T-helper 2 cell treated with Interferon-gamma antibody and Interleukin-4, amounts not matched to agents 5 μg/mL and 100 μg/mL, for 36 hours (primary cell): ENCODE data around the gene IGFBPL1.

ENCODE experiments used
- DNase-seq: peaks from one replicate; pipeline ENCODE4 v3.0.0; 2021; ENCODE audit warnings: low spot score
- H3K27ac Mint-ChIP-seq: one replicate; pipeline ENCODE4 v1.8.0; 2021; ENCODE audit warnings: mild to moderate bottlenecking, mixed read lengths
- H3K27me3 Mint-ChIP-seq: one replicate; pipeline ENCODE4 v1.8.0; 2021; ENCODE audit warnings: low read depth, mixed read lengths
- H3K36me3 Mint-ChIP-seq: one replicate; pipeline ENCODE4 v1.8.0; 2021; ENCODE audit warnings: low read depth, mixed read lengths
- H3K4me1 Mint-ChIP-seq: one replicate; pipeline ENCODE4 v1.8.0; 2021; ENCODE audit warnings: low read depth, mixed read lengths
- H3K4me3 Mint-ChIP-seq: one replicate; pipeline ENCODE4 v1.8.0; 2022; ENCODE audit warnings: mild to moderate bottlenecking, moderate library complexity, mixed read lengths
- H3K9me3 Mint-ChIP-seq: one replicate; pipeline ENCODE4 v1.8.0; 2021; ENCODE audit warnings: mixed read lengths

Gene IGFBPL1

DNA sequence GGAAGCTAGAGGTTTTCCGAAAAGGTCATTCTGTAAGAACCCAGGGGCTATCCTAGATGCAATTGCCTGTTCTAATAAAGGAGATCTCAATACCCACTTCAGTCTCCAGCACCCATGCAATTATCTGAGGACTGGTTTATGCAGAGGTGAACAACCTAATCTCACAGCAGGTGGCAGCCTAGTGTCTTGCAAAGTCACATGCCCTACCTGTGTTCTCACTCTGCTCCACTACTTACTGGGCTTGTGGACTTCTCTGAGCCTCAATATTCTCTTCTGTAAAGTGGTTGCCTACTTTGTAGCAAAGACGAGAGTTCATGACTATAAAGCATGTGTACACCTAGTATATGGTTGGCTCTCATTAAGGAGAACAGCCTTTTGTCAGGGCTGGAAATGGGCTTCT is 52.8 kb downstream of the IGFBPL1 start:
- no peak for DNase-seq
- no peaks in the 10 kb centered on the region for H3K4me1 Mint-ChIP-seq

DNA sequence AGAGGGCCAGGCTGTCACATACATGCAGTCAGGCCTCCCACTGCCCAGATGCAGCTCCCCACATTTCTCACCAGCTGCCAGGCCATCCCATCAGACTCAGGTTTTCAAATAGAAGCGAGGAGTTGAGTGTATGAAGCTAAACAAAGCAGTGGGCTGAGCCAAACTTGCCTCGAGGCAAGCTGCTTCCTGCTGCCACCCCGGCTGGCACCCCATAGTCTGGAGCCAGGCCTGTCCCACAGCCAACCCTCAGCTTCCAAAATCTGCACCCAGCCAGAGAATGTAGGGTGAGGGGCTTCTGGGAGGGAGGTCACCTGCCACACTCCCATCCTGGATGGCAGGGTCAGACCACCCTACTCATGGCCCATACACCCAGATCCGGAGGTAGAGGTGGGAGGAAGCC is 54.1 kb downstream of the IGFBPL1 start:
- Mint-ChIP-seq H3K9me3 (no peaks in the 10 kb centered on the region), H3K27me3 (peaks cover 4% of the 10 kb centered on the region), H3K4me3 (no peak overlapping the region), H3K27ac (no peak overlapping the region), H3K36me3 (no peaks in the 10 kb centered on the region), H3K4me1 (no peaks in the 10 kb centered on the region)
- DNase-seq: no peak

More for the DNA sequence above, 52.8 kb downstream of the IGFBPL1 start:
- no peaks in the 10 kb centered on the region for H3K9me3 Mint-ChIP-seq
- H3K27me3 Mint-ChIP-seq: peaks cover 2% of the 10 kb centered on the region
- H3K4me3 Mint-ChIP-seq: no peak overlapping the region
- H3K36me3 Mint-ChIP-seq: no peaks in the 10 kb centered on the region
- H3K27ac Mint-ChIP-seq: no peak overlapping the region

DNA sequence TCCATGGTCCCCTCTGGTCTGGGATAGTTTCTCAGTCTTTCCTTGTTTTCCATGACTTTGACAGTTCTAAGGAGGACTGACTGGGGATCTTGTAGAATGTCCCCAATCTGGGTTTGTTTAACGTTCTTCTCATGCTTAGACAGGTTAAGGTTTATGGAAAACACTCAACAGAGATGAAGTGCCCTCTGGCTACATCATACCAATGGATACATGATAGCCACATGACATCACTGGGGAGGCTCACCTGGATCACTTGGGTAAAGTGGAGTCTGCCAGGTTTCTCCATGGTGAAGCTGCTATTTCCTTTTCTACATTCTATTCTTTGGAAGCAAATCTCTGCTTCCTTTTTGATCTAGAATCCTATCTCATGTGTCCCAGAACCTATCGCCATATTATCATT is 55.5 kb downstream of the IGFBPL1 start:
- H3K27me3 Mint-ChIP-seq: peaks cover 4% of the 10 kb centered on the region
- H3K4me3 Mint-ChIP-seq: no peak overlapping the region
- no peak for DNase-seq
- no peaks in the 10 kb centered on the region for H3K9me3 Mint-ChIP-seq
- no peaks in the 10 kb centered on the region for H3K36me3 Mint-ChIP-seq
- no peak overlapping the region for H3K27ac Mint-ChIP-seq
- H3K4me1 Mint-ChIP-seq: no peaks in the 10 kb centered on the region

DNA sequence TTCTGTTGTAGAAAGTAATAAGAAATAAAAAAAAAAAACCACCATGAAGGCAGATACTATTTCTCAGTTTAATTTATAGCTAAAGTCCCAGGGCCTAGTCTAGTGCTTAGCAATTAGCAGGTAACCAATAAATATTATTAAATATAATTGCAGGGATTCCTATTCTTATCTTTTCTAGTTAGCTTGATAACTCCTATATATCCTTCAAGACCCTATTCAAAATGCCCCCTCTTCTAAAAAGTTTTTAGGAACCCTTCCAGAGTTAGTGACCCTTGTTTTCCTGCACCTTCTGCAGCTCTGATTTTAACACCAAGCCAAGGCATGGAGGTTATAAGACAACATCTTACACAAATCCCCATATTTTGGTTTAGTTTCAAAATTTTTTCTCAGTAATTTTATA is 56.4 kb downstream of the IGFBPL1 start:
- H3K9me3 Mint-ChIP-seq: no peaks in the 10 kb centered on the region
- H3K27me3 Mint-ChIP-seq: peaks cover 4% of the 10 kb centered on the region
- no peak for DNase-seq
- peaks cover 3% of the 10 kb centered on the region for H3K4me1 Mint-ChIP-seq
- no peaks in the 10 kb centered on the region for H3K36me3 Mint-ChIP-seq
- H3K27ac Mint-ChIP-seq: no peak overlapping the region
- no peak overlapping the region for H3K4me3 Mint-ChIP-seq

DNA sequence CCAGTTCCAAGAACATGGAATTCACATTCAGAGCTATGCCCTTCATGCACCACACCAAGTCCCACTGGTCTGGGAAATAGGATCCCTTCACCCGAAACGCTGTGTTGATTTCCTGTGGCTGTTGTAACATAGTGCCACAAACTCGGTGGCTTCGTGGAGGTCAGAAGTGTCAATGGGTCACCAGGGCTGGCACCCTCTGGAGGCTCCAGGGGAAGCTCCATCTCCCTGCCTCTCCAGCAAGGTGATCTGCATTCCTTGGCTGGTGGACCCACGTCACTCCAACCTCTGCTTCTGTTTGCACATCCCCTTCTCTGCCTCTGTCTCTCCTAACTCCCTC is 60.7 kb downstream of the IGFBPL1 start:
- H3K27me3 Mint-ChIP-seq: peaks cover 2% of the 10 kb centered on the region
- no peaks in the 10 kb centered on the region for H3K36me3 Mint-ChIP-seq
- peaks cover 3% of the 10 kb centered on the region for H3K4me1 Mint-ChIP-seq
- no peak for DNase-seq
- no peaks in the 10 kb centered on the region for H3K9me3 Mint-ChIP-seq
- no peak overlapping the region for H3K4me3 Mint-ChIP-seq
- H3K27ac Mint-ChIP-seq: no peak overlapping the region

DNA sequence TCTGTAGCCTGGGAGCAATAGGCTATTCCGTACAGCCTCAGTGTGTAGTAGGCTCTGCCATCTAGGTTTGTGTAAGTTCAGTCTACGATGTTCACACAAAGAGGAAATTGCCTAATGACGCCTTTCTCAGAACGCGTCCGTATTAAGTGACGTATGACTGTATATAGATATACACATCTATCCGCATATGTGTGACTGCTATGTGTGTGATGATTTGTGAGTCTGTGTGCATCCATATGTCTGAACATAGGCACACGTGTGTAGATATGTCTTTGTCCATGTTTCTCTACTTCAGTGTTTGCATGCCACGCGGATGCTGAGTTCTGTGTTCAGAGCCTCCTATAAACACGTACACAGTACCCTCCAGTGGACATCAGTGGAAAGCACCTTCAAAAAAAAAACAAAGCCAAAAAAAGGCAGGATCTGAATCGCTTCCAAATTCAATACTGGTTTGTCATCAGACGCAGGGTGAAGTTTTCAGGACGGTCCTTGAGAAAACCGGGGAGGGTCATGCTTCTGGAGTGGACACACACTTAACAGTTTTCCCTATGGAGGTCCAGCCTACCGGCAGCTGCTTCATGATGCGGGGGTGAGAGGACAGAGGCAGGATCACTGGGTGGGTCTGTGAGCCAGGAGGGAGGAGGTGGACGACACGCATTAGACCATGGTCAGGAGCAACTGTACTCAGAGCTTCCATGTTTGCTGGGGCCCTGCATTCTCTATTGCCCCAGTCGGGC is 61.2 kb downstream of the IGFBPL1 start:
- no peaks in the 10 kb centered on the region for H3K9me3 Mint-ChIP-seq
- no peak overlapping the region for H3K27ac Mint-ChIP-seq
- no peak for DNase-seq
- no peaks in the 10 kb centered on the region for H3K36me3 Mint-ChIP-seq
- H3K4me3 Mint-ChIP-seq: peak overlapping the region; percentile 54
- peaks cover 3% of the 10 kb centered on the region for H3K4me1 Mint-ChIP-seq
- peaks cover 2% of the 10 kb centered on the region for H3K27me3 Mint-ChIP-seq

DNA sequence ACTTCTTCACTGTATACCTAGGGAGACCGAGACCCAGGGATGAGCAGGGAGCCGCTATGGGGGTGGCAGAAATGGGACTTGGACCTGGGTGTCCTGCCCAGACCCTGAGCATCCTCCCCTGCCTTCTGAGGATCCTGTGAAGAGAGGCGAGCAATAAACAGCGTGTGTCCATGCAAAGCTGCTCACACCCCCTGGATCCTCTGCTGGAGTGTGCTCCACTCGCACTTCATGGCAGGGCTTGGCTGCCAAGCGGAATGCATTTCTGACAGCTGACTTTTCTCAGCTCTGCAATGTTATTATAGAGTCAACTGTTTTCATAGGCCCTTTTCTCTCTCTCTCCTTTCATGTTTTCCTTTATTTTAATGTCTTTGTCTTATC is 62.8 kb downstream of the IGFBPL1 start:
- DNase-seq: no peak
- Mint-ChIP-seq H3K27ac (no peak overlapping the region), H3K4me3 (no peak overlapping the region), H3K9me3 (no peaks in the 10 kb centered on the region), H3K36me3 (no peaks in the 10 kb centered on the region), H3K4me1 (peaks cover 3% of the 10 kb centered on the region), H3K27me3 (peaks cover 2% of the 10 kb centered on the region)

DNA sequence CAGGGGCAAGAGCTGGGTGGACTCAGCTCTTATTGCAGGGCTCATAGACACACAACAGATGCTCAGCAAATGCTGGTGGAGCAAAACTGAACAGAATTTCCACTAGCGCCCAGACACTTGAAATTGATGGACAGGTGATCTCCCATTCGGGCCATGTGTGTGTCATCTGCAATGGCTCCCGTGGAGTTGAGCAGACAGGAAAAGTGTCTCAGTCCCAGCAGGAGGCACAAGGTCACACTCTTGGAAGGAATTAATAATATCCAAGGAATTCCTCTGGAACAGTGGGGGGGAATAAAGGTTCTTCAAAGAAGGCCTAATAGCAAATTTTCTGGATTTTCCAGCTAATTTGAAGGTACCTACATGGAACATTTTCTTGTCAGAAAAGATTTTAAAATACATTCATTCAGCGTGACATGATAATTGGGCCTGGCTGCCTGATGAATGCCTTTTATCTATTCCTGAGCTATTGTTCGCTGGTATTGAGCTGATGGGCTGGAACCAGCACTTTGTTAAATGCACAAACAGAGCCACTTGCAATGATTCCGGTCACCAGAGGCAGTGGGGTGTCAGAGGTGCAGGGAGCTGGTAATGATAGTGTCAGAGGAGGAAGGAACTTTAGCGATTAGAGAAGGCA is 63.3 kb downstream of the IGFBPL1 start:
- H3K4me3 Mint-ChIP-seq: no peak overlapping the region
- DNase-seq: no peak
- peaks cover 2% of the 10 kb centered on the region for H3K27me3 Mint-ChIP-seq
- no peaks in the 10 kb centered on the region for H3K36me3 Mint-ChIP-seq
- H3K4me1 Mint-ChIP-seq: peaks cover 3% of the 10 kb centered on the region
- H3K9me3 Mint-ChIP-seq: no peaks in the 10 kb centered on the region
- H3K27ac Mint-ChIP-seq: no peak overlapping the region

DNA sequence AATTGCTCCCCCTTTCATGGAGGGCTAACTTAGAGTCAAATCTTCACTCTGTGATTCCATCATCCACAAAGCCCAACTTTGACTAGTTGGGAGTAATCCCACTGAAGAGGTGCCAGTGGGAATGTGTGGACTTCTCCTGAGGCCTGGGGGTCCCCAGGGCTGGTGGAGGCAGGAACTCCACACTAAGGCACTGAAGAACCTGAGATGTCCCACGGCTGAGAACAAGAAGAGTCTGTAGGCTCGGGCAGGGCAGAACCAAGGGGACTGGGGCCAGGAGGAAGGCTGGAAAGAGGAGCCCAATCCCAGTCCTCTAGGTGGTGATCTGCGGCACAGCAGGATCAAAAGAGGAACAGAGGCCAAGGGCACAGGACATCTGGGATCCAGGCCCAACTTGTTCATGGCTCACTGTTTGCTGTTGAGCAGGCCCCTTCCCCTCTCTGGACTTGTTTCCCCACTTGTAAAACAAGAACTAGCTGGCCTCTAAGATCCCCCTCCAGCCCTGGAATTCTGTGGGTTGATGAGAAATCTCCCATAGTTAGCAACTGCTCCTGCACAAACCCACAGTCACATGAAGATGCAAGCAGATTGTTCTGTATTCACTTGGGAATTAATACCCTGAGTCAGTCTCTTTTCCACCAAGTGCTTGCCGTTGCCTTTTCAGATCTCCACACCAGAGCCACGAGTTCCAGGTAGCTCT is 64.4 kb downstream of the IGFBPL1 start:
- Mint-ChIP-seq H3K27ac (no peak overlapping the region), H3K9me3 (no peaks in the 10 kb centered on the region), H3K4me1 (peaks cover 3% of the 10 kb centered on the region), H3K27me3 (no peaks in the 10 kb centered on the region), H3K4me3 (no peak overlapping the region), H3K36me3 (no peaks in the 10 kb centered on the region)
- DNase-seq: no peak

DNA sequence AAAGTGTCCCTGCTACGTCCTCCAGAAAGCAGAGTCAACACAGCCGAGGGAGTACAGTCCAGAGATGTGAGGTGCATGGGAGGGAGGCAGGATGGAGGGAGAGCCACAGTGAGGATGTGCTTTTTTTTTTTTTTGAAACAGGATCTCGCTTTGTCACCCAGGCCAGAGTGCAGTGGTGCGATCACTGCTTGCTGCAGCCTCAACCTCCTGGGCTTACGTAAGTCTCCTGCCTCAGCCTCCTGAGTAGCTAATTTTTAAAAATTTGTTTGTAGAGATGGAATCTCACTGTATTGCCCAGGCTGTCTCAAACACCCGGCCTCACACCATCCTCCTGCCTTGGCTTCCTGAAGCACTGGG is 65.0 kb downstream of the IGFBPL1 start:
- peaks cover 3% of the 10 kb centered on the region for H3K4me1 Mint-ChIP-seq
- H3K27me3 Mint-ChIP-seq: no peaks in the 10 kb centered on the region
- H3K36me3 Mint-ChIP-seq: no peaks in the 10 kb centered on the region
- H3K27ac Mint-ChIP-seq: no peak overlapping the region
- no peak overlapping the region for H3K4me3 Mint-ChIP-seq
- DNase-seq: no peak
- no peaks in the 10 kb centered on the region for H3K9me3 Mint-ChIP-seq

DNA sequence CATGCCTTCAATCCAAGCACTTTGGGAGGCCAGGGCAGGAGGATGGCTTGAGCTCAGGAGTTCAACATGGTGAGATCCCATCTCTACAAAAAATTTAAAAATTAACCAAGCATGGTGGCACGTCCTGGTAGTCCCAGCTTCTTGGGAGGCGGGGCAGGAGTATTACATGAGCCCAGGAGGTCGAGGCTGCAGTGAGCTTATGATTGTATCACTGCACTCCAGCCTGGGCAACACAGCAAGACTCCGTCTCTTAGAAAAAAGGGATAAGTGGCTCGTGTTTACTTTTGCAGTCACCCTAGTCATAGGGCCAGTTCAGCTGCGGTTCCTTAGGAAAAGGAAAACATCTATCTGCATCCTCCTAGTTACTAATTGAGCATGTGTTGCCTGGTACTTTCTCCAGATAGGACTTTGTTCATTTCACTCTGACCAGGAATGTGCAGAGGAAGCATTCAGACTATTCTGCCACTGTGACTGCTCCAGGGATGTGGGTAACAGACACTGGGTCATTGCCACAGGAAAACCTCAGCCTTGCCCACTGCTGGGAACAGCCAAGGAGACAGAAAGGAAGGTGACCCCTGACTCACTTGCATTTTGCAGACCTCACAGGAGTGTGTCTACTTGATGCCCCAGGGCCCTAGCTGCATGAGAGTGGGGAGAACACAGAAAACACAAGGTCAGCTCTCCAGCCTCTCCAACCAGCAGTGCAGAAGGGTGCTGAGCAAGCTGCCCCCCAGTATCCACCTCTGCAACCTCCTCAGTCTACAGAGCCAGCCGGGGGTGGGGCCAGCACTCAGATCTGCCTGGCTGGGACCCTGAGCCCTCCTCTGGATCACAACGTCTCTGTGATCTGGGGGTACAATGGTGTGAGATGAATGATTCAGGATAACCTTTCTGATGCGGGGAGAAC is 65.6 kb downstream of the IGFBPL1 start:
- no peak for DNase-seq
- Mint-ChIP-seq H3K9me3 (no peaks in the 10 kb centered on the region), H3K27me3 (no peaks in the 10 kb centered on the region), H3K4me3 (no peak overlapping the region), H3K4me1 (peaks cover 3% of the 10 kb centered on the region), H3K36me3 (no peaks in the 10 kb centered on the region), H3K27ac (no peak overlapping the region)

DNA sequence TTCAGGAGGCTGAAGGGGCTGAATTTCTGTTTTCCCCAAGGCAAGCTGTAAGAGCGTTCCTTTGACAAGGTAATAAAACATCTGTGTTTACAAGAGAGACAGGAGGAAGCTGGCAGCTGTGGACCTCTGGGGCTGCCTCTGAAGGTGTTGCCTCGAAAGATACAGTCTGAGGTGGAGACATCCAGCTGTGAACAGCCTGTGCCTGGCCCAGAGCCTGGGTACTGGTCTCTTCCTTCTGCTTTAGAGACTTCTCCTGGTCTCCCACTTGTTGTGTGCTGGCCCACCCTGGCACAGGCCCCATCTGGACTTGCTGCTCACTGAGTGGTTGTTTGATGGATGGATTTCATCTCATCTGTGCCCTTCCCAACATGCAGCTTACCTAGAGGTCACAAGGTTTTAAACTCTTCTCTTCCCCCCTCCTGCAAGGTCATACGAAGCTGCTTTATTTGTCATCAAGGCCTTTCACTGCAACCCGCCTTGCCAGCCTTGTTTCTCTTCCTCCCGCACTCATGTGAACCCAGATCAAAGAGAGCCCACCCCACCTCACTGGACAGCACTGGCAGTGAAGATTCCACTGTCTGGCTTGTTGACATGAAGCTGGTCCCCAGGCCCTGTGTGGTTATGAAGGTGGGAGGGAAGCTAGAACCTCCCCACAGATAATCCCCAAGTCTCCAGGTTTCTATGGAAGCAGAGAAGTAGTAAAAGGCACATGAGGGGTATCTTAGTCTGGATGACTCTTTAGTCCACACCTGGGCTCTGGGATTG is 66.7 kb downstream of the IGFBPL1 start:
- no peaks in the 10 kb centered on the region for H3K9me3 Mint-ChIP-seq
- H3K4me3 Mint-ChIP-seq: no peak overlapping the region
- no peaks in the 10 kb centered on the region for H3K4me1 Mint-ChIP-seq
- H3K27me3 Mint-ChIP-seq: peaks cover 4% of the 10 kb centered on the region
- DNase-seq: no peak
- H3K27ac Mint-ChIP-seq: no peak overlapping the region
- H3K36me3 Mint-ChIP-seq: no peaks in the 10 kb centered on the region

DNA sequence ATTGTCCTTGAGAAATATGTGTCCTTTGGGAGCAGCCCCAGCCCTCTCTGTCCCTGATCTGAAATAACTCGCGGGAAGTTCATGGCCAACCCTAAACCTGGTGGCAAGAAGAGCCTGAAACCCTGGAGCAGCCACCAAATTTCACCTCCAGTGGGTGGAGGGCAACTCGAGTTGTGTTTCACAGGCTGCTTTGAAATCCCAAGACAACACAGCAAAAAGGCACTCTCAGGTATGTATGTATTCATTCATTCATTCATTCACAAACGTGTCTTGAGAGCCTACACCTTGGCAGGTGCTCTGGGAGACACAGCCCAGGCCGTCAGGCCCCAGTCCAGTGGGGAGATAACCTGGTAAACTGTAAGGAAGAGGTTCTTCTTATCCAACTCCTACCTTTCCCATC is 67.4 kb downstream of the IGFBPL1 start:
- H3K4me1 Mint-ChIP-seq: no peaks in the 10 kb centered on the region
- H3K36me3 Mint-ChIP-seq: no peaks in the 10 kb centered on the region
- H3K27ac Mint-ChIP-seq: no peak overlapping the region
- H3K27me3 Mint-ChIP-seq: peaks cover 4% of the 10 kb centered on the region
- no peaks in the 10 kb centered on the region for H3K9me3 Mint-ChIP-seq
- H3K4me3 Mint-ChIP-seq: no peak overlapping the region
- DNase-seq: no peak
